Endothelial cell of umbilical vein (primary cell): Measurements from ENCODE around the gene IL36B. TPM values are rescaled to one million over a fixed set of nuclear protein-coding genes. Genes with fewer than 3 reads are reported as not detected.

Experiments
- BruUV-seq: library from RNA; stranded (reverse); fragments of 400-500 nt; replicated peaks from 2 replicates; lab custom pipeline; 2021; lab: Mats Ljungman, UMichigan
- CTCF ChIA-PET: fragments of 300-600, 350-600 bp; sonication (Branson Sonifier 250); formaldehyde crosslinking; loops from one replicate; lab custom pipeline; 2021; ENCODE audit warnings: antibody characterized with exemption, inconsistent platforms; lab: Charles Lee
- POLR2A ChIA-PET: fragments of 300-600, 350-600 bp; sonication (Branson Sonifier 250); formaldehyde crosslinking; loops from one replicate; lab custom pipeline; 2021; ENCODE audit warnings: antibody characterized with exemption, inconsistent platforms; lab: Charles Lee
- DNase-seq: peaks from one replicate; pipeline ENCODE4 v3.0.0-alpha.2; 2011; ENCODE audit warnings: low read depth, low spot score
- FAIRE-seq: peaks from 2 replicates; lab custom pipeline; 2011; peaks lifted over from hg19 to GRCh38; lab: Jason Lieb, UNC
- H2AFZ ChIP-seq: 2 replicates; pipeline ENCODE4 v1.6.0; 2012; ENCODE audit warnings: low read depth, low read length, control low read depth, inconsistent platforms
- H3K27ac ChIP-seq: 2 replicates; pipeline ENCODE4 v1.5.1; 2011; ENCODE audit warnings: low read depth, mild to moderate bottlenecking, control low read depth, low read length, moderate library complexity; ENCODE audit not compliant: insufficient read depth
- H3K27me3 ChIP-seq, 2 experiments: 2 replicates each; pipeline versions ENCODE4 v1.6.0 to v1.6.1; 2011; ENCODE audit warnings: low read length in 2 of 2, mixed read lengths in 1 of 2; ENCODE audit not compliant: control insufficient read depth in 2 of 2, insufficient read depth in 2 of 2
- H3K36me3 ChIP-seq, 2 experiments: 2 replicates in 1 of 2; 3 replicates in 1 of 2; pipeline ENCODE4 v1.5.1; 2011; ENCODE audit warnings: low read length in 2 of 2, mild to moderate bottlenecking in 1 of 2, moderate library complexity in 1 of 2; ENCODE audit not compliant: control insufficient read depth in 2 of 2, insufficient read depth in 2 of 2; ENCODE audit errors: extremely low read depth in 1 of 2
- H3K4me1 ChIP-seq: 3 replicates; pipeline ENCODE4 v1.5.1; 2011; ENCODE audit warnings: mild to moderate bottlenecking, low read length; ENCODE audit not compliant: control insufficient read depth, insufficient read depth; ENCODE audit errors: extremely low read depth
- H3K4me2 ChIP-seq: 2 replicates; pipeline ENCODE4 v1.6.1; 2011; ENCODE audit warnings: low read length, control low read depth, mixed read lengths; ENCODE audit not compliant: insufficient read depth
- H3K4me3 ChIP-seq, 3 experiments: fragments of 200-600 bp in 1 of 3; sonication (generic), shearing (Covaris generic) in 1 of 3; replicated peaks in 1 of 3; 2 replicates each; pipeline ENCODE4 v1.5.1; 2011 to 2016; ENCODE audit warnings: control low read depth in 3 of 3, low read length in 3 of 3, mild to moderate bottlenecking in 2 of 3, inconsistent platforms in 1 of 3, low read depth in 1 of 3, moderate library complexity in 1 of 3; ENCODE audit not compliant: insufficient read depth in 1 of 3
- H3K79me2 ChIP-seq: 2 replicates; pipeline ENCODE4 v1.6.0; 2012; ENCODE audit warnings: low read length, inconsistent platforms; ENCODE audit not compliant: control insufficient read depth, insufficient read depth
- H3K9ac ChIP-seq: replicated peaks from 2 replicates; pipeline ENCODE3; 2011; ENCODE audit warnings: low read length, control low read depth; ENCODE audit not compliant: insufficient read depth; ENCODE audit errors: extremely low read depth
- H3K9me1 ChIP-seq: replicated peaks from 3 replicates; pipeline ENCODE4 v1.6.0; 2011; ENCODE audit warnings: mild to moderate bottlenecking, low read length; ENCODE audit not compliant: control insufficient read depth, insufficient read depth; ENCODE audit errors: extremely low read depth
- H3K9me3 ChIP-seq: replicated peaks from 2 replicates; pipeline ENCODE4 v1.5.1; 2012; ENCODE audit warnings: low read length, inconsistent platforms; ENCODE audit not compliant: control insufficient read depth, insufficient read depth
- H4K20me1 ChIP-seq: replicated peaks from 2 replicates; pipeline ENCODE3; 2011; ENCODE audit warnings: mild to moderate bottlenecking, low read length; ENCODE audit not compliant: control insufficient read depth, insufficient read depth; ENCODE audit errors: extremely low read depth
- CTCF ChIP-seq, 2 donors: IDR thresholded peaks; 1 replicate in 1 of 2; 2 replicates in 1 of 2; pipeline ENCODE4 v1.5.1; 2011; ENCODE audit warnings: low read length in 2 of 2, mild to moderate bottlenecking in 2 of 2, moderate library complexity in 2 of 2, control low read depth in 1 of 2, inconsistent platforms in 1 of 2, low read depth in 1 of 2; ENCODE audit not compliant: insufficient read depth in 1 of 2; ENCODE audit errors: extremely low read depth in 1 of 2
- EZH2 ChIP-seq: IDR thresholded peaks from 2 replicates; pipeline ENCODE4 v1.6.1; 2012; ENCODE audit warnings: borderline replicate concordance, low read depth, mild to moderate bottlenecking, moderate library complexity, low read length, inconsistent platforms; ENCODE audit not compliant: severe bottlenecking
- FOS ChIP-seq: IDR thresholded peaks from 2 replicates; pipeline ENCODE4 v1.6.1; 2011; ENCODE audit warnings: mild to moderate bottlenecking, low read length, moderate library complexity, borderline replicate concordance; ENCODE audit not compliant: insufficient read depth
- GATA2 ChIP-seq: IDR thresholded peaks from 2 replicates; pipeline ENCODE4 v1.7.0; 2011; ENCODE audit warnings: low read depth, mild to moderate bottlenecking, moderate library complexity, mixed read lengths, low read length; ENCODE audit not compliant: insufficient read length, insufficient read depth
- JUN ChIP-seq: IDR thresholded peaks from 2 replicates; pipeline ENCODE4 v1.6.1; 2011; ENCODE audit warnings: borderline replicate concordance, low read depth; ENCODE audit not compliant: insufficient read length, insufficient read depth
- MAX ChIP-seq: IDR thresholded peaks from 2 replicates; pipeline ENCODE4 v1.6.1; 2011; ENCODE audit not compliant: insufficient read depth, insufficient read length
- MYC ChIP-seq: IDR thresholded peaks from one replicate; pipeline ENCODE4 v1.6.1; 2011; ENCODE audit warnings: mild to moderate bottlenecking, low read depth, low read length
- POLR2A ChIP-seq: IDR thresholded peaks from 2 replicates; pipeline ENCODE4 v1.6.1; 2012; ENCODE audit warnings: low read depth, mild to moderate bottlenecking, control low read depth, low read length
- POLR2AphosphoS5 ChIP-seq: IDR thresholded peaks from 2 replicates; pipeline ENCODE4 v1.6.1; 2012; ENCODE audit warnings: low read depth, mild to moderate bottlenecking, control low read depth, low read length, moderate library complexity; ENCODE audit not compliant: insufficient read depth
- dilution Hi-C: fragments of 300-500 bp; cut with MboI; formaldehyde crosslinking; loops from one replicate; pipeline ENCODE4 v1.15.0; 2019; ENCODE audit warnings: low sequenced_read_pairs; ENCODE audit not compliant: extremely low pct_ligation_motif_present
- intact Hi-C: fragments of 100-400 bp; cut with micrococcal nuclease; formaldehyde crosslinking; loops from one replicate; pipeline ENCODE4 v1.10.0; 2022
- polyA plus RNA-seq, 4 experiments: library from polyadenylated mRNA; depleted of rRNA in 3 of 4; stranded (reverse) in 3 of 4; unstranded in 1 of 4; fragments of >200 nt; gene quantifications; 2 replicates each; pipeline versions ENCODE4 v1.2.1 to v1.2.3, GENCODE V29; 2011 to 2012; ENCODE audit warnings: missing spikeins in 1 of 4
- total RNA-seq: library from RNA; stranded (reverse); gene quantifications from 2 replicates; pipeline ENCODE4 v1.2.3, GENCODE V29; 2021

The IL36B gene
- total and polyA plus RNA-seq, 2 donors (not counting 3 experiments of a cell fraction or from before 2014, with no cell fraction given) = not detected

GRCh38 chr2:113039719-113040118, 12.9 kb downstream of the IL36B start:
- ChIA-PET POLR2A (no interaction called here), CTCF (no interaction called here)
- H3K4me1 ChIP-seq = no peaks in the 10 kb centered on the region
- H3K79me2 ChIP-seq = no peaks in the 10 kb centered on the region
- DNase-seq (no peak), FAIRE-seq (no peak)
- H3K9ac ChIP-seq = no peak overlapping the region
- H3K4me3 ChIP-seq = no peak overlapping the region
- no TSS peak for BruUV-seq
- H3K27ac ChIP-seq = no peak overlapping the region
- no peak overlapping the region for H3K4me2 ChIP-seq
- peaks cover 0 to 3% of the 10 kb centered on the region in 2 experiments for H3K27me3 ChIP-seq
- TF ChIP-seq MYC (no peak), MAX (no peak), JUN (no peak), POLR2AphosphoS5 (no peak), GATA2 (no peak), FOS (no peak), EZH2 (no peak), CTCF (IDR thresholded peaks at IDR 0.05; ENCODE audit: extremely low read depth in 1 of 2, insufficient read depth in 1 of 2, low read depth in 1 of 2, low read length in 2 of 2) (no peak), POLR2A (no peak)
- intact Hi-C loops (no loop called here), dilution Hi-C loops (no loop called here)
- H3K36me3 ChIP-seq = no peaks in the 10 kb centered on the region
- H3K9me1 ChIP-seq = no peaks in the 10 kb centered on the region
- no peaks in the 10 kb centered on the region for H4K20me1 ChIP-seq
- H3K9me3 ChIP-seq = no peaks in the 10 kb centered on the region
- no peak overlapping the region for H2AFZ ChIP-seq
